GM12891 (cell line): Measurements from ENCODE around the gene ATXN7. TPM values are rescaled to one million over a fixed set of nuclear protein-coding genes. Genes with fewer than 3 reads are reported as not detected.
A peak's percentile ranks its signal among the peaks of the same experiment; 100 is the strongest.

Experiments
- DNase-seq: peaks from one replicate; pipeline ENCODE4 v3.0.0; 2011; ENCODE audit warnings: low spot score; ENCODE audit not compliant: insufficient read length
- FAIRE-seq: peaks from 2 replicates; lab custom pipeline; 2011; peaks lifted over from hg19 to GRCh38; lab: Jason Lieb, UNC
- PAX5 ChIP-seq: IDR thresholded peaks from 2 replicates; pipeline ENCODE4 v1.6.1; 2011; ENCODE audit warnings: low read length, moderate library complexity, mild to moderate bottlenecking; ENCODE audit not compliant: insufficient read depth, severe bottlenecking
- POLR2A ChIP-seq: IDR thresholded peaks from 2 replicates; pipeline ENCODE4 v1.6.1; 2011; ENCODE audit warnings: low read depth, low read length, control low read depth
- POLR2AphosphoS5 ChIP-seq: IDR thresholded peaks from 2 replicates; pipeline ENCODE4 v1.6.1; 2011; ENCODE audit warnings: low read depth, low read length, control low read depth
- POU2F2 ChIP-seq: IDR thresholded peaks from 2 replicates; pipeline ENCODE4 v1.6.1; 2011; ENCODE audit warnings: low read depth, mild to moderate bottlenecking, control low read depth, low read length, moderate library complexity
- SPI1 ChIP-seq: IDR thresholded peaks from 2 replicates; pipeline ENCODE4 v1.6.1; 2011; ENCODE audit warnings: low read depth, low read length, control low read depth
- TAF1 ChIP-seq: IDR thresholded peaks from 2 replicates; pipeline ENCODE4 v1.6.1; 2011; ENCODE audit warnings: low read depth, low read length, control low read depth
- polyA plus RNA-seq: library from polyadenylated mRNA; unstranded; fragments of >200 nt; gene quantifications from one replicate; pipeline ENCODE4 v1.2.1, GENCODE V29; 2012; ENCODE audit warnings: low read depth, missing spikeins, inconsistent platforms; ENCODE audit not compliant: missing spikeins

Gene ATXN7
- polyA plus RNA-seq = 4.7 TPM

DNA sequence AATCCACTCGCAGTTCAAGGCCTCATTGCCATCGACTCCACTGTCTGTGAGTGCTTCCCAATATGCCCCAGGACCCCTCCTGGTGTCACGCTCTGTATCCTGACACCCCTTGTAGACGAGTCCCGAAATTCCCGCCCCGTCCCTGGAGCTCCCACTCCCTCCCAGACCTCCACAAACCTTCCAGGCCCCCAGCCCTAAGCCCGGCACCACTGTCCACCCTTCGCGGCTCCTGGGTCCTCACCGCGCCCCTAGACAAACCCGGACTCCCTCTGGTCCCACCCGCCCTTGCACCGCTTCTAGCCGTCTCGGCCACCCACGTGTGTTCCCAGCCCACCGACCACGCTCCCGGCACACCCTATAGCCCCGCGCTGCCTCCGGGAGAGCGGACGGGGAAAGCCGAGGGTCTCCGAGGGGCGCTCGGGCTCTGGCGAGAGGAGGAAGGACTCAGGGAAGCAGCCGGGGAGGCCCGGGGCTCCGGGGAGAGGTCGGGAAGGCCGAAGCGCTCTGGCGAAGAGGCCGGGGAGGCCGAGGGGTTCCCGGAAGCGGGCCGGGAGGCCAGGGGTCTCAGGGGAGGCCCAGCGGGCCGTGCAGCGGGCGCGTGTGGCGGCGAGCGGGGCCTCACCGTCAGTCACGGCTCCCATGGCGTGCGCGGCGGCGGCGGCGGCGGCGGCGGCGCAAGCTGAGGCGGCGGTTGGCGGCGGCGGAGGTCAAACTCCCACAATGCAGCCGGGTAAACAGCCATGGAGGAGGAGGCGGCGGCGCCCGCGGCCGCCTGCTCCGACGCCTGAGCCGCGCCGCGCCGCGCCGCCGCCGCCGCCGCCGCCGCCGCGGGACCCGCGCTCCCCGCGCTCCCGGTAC lies at the start of gene ATXN7, which contains the start of gene THOC7:
ATXN7 (plus strand) TSS at position 718 of the 858 bp plus-strand sequence. CDS start 48,732 bp downstream, outside the sequence.
THOC7 (minus strand) TSS at position 656 of the 858 bp plus-strand sequence; CDS start at position 641, 15 bp downstream.
- peak; percentile 56 for DNase-seq
- peak; percentile 25; the same call in 1 of the 2 replicates for TF ChIP-seq POLR2A
- no peak for TF ChIP-seq PAX5
- peak; percentile 41 for FAIRE-seq

GRCh38 chr3:63814237-63814636 lies 49.4 kb upstream of the ATXN7 start:
- DNase-seq (no peak), FAIRE-seq (no peak)
- TF ChIP-seq PAX5 (no peak), POLR2A (no peak), SPI1 (no peak), POU2F2 (no peak), TAF1 (no peak), POLR2AphosphoS5 (no peak)

GRCh38 chr3:63817225-63817624 lies 46.4 kb upstream of the ATXN7 start:
- DNase-seq = no peak
- TF ChIP-seq POU2F2 (no peak), POLR2A (no peak), SPI1 (no peak), POLR2AphosphoS5 (no peak), PAX5 (no peak), TAF1 (no peak)
- no peak for FAIRE-seq

DNA sequence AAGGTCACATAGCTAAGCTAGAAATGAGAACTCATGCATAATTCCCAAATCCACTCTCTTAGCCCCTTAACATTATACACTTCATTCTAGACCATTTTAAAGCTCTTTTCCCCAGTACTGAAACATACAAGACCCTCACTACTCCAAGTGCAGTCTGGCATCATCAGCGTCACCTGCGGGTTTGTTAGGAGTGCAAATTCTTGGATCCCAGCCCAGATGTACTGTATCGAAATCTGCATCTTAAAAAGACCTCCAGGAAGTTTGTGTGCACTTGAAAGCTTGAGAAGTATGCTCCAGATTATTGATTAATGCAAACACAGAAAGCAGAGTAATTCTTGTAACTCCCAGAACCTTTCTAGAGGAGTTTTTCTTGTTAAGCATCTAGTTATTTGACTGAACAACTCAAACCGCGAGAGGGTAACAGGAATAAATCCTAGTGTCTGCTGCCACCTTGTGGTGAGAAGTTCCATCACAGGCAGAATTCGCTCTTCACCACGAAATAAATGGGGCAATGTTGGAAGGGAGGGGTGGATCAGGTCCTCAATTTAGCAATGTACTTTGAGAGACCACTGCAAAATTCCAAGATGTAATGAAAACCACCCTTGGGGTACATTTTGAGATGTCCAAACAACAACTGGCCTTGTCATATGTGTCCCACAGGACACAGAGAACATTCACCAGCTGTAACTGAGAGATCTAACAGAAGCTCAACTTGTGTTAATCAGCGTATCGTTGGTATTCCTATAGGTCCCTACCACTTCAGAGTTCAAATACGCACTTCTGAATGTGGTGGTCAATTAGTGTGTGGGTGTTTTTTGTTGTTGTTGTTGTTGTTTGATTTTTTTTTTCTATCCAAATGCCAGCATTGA lies 45.2 kb upstream of the ATXN7 start:
- TF ChIP-seq POU2F2 (no peak), POLR2AphosphoS5 (no peak), SPI1 (no peak), POLR2A (no peak), TAF1 (no peak), PAX5 (no peak)
- DNase-seq = peak; percentile 8
- peak; percentile 88 for FAIRE-seq

DNA sequence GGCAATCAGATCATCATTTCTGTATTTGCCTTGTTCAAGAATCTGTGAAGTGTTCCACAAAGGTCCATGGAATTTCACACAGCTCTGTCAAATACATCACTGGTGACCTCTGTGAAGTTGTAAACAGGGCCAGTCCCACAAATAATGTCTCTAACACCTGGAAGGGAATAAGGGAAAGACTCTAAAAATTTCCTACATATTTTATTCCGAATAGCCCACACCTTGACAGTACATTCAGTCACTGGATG lies 44.6 kb upstream of the ATXN7 start, which contains the start of gene C3orf49:
C3orf49 (plus strand) TSS at position 149 of the 248 bp plus-strand sequence. CDS start 173 bp downstream, outside the sequence.
- DNase-seq = no peak
- FAIRE-seq = no peak
- TF ChIP-seq POLR2A = no peak
- no peak for TF ChIP-seq POU2F2
- no peak for TF ChIP-seq PAX5
- TF ChIP-seq POLR2AphosphoS5 = no peak
- no peak for TF ChIP-seq SPI1
- TF ChIP-seq TAF1 = no peak

DNA sequence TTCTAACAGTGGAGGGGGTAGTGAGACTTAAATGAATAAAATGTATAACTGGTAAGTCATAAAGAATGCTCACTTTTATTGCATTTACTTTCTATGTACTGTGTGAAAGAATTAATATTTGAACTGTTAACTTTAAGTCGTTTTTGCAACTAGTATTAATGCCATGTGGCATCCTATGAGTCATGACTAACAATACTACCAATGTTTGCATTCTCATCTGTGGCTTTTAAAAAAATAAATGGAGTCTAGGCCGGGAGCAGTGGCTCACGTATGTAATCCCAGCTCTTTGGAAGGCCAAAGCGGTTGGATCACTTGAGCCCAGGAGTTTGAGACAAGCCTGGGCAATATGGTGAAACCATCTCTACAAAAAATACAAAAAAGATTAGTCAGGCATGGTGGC lies 39.4 kb upstream of the ATXN7 start:
- FAIRE-seq (no peak), DNase-seq (no peak)
- TF ChIP-seq SPI1 (no peak), POU2F2 (no peak), TAF1 (no peak), POLR2A (no peak), POLR2AphosphoS5 (no peak), PAX5 (no peak)

- TF ChIP-seq SPI1 = no peak
- no peak for TF ChIP-seq POU2F2
- TF ChIP-seq POLR2AphosphoS5 = no peak
- TF ChIP-seq TAF1 = no peak
- TF ChIP-seq POLR2A = no peak
- TF ChIP-seq PAX5 = no peak
- DNase-seq (no peak), FAIRE-seq (no peak)
These were observed 33.1 kb upstream of the ATXN7 start for GRCh38 chr3:63830526-63830925.

DNA sequence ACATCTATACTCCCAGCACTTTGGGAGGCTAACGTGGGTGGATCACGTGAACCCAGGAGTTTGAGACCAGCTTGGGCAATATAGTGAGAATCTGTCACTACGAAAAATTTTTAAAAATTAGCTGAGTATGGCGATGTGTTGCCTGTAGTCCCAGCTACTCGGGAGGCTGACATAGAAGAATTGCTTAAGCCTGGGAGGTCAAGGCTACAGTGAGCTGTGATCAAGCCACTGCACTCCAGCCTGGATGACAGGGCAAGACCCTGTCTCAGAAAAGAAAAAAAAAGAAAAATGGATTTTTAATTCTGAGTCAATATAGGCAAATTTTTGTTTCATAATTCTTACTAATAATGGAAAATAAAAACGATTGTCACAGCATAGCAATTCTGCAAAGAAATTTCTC lies 31.3 kb upstream of the ATXN7 start:
- TF ChIP-seq TAF1 (no peak), POLR2AphosphoS5 (no peak), POLR2A (no peak), POU2F2 (no peak), PAX5 (no peak), SPI1 (no peak)
- FAIRE-seq (no peak), DNase-seq (no peak)

- no peak for FAIRE-seq
These were observed 22.0 kb upstream of the ATXN7 start for GRCh38 chr3:63841704-63842103.

More at GRCh38 chr3:63841704-63842103, 22.0 kb upstream of the ATXN7 start:
- no peak for DNase-seq
- TF ChIP-seq TAF1 (no peak), POLR2AphosphoS5 (no peak), POLR2A (no peak), POU2F2 (no peak), SPI1 (no peak), PAX5 (no peak)
